GM12874 (cell line): ENCODE measurements around the gene TBX4.
A peak's percentile ranks its signal among the peaks of the same experiment; 100 is the strongest.

Experiments
- TF ChIP-seq, protein P1 (sequence below): IDR thresholded peaks from 2 replicates; pipeline ENCODE4 v1.5.1; 2011; ENCODE audit warnings: low read depth, mild to moderate bottlenecking, control low read depth, low read length, moderate library complexity; ENCODE audit not compliant: insufficient read depth

The TBX4 gene

DNA sequence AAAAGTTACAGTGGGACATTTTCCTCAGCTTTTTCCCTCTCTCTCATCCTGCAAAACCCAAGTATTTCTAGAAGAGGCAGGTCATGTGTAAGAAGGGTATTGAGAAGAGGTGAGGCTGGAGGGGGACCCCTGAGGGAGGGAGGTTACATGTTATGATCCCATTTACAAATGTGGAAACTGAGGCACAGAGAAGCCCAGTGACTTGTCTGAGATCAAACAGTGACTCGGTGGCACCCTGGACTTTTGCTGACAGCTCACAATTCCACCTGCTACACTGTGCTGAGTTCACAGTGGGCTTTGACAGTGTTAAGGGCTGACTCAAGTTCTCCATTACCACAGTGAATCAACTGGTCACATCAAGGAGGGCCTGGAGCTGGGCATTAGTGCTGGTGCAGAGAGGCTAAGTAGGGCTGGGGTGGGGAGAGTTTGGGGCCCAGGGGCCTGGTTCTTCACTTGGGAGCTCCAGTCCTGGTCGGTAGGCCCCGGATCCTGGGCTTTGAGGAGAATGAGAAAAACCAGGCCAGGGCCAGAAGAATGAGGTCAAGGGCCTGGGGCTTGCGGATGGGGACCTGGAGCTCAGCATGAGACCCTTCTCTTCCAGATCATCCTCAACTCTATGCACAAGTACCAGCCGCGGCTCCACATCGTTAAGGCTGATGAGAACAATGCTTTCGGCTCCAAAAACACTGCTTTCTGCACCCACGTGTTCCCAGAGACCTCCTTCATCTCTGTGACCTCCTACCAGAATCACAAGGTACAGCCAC is 26.0 kb downstream of the TBX4 start:
- TF ChIP-seq, protein P1, sequence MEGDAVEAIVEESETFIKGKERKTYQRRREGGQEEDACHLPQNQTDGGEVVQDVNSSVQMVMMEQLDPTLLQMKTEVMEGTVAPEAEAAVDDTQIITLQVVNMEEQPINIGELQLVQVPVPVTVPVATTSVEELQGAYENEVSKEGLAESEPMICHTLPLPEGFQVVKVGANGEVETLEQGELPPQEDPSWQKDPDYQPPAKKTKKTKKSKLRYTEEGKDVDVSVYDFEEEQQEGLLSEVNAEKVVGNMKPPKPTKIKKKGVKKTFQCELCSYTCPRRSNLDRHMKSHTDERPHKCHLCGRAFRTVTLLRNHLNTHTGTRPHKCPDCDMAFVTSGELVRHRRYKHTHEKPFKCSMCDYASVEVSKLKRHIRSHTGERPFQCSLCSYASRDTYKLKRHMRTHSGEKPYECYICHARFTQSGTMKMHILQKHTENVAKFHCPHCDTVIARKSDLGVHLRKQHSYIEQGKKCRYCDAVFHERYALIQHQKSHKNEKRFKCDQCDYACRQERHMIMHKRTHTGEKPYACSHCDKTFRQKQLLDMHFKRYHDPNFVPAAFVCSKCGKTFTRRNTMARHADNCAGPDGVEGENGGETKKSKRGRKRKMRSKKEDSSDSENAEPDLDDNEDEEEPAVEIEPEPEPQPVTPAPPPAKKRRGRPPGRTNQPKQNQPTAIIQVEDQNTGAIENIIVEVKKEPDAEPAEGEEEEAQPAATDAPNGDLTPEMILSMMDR, result no peak

DNA sequence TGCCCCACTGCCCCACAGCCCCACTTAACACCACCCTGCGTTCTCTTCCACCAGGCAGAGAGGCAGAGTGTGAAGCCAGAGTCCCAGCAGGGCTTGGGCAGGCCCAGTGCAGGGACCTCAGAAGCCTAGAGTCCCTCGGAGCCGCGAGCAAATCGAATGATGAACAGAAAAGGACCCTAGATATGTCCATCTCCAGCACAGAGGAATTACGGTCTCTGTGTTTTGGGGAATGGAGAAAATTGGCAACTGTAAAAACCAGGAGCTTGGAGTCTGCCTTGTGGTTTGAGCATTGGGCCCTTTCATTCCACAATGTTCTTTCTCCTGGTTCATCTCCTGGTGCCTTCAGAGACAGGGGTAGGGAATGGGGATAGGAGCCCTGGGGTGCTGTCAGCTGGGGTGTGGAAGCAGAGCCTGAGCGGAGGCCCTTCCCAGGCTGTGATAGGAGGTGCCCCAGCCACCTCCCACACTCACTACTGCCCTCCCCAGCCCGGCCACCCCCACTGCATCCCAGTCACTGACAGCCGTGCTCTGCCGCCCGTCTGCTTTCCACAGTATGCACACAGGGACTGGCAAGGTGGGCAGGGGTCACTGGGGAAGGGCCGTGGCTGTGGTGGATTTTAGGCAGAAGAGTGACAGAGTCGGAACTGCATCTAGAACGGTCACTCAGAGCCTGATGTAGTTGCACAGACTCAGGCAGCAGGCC is 26.7 kb downstream of the TBX4 start:
- TF ChIP-seq, protein P1, result no peak

DNA sequence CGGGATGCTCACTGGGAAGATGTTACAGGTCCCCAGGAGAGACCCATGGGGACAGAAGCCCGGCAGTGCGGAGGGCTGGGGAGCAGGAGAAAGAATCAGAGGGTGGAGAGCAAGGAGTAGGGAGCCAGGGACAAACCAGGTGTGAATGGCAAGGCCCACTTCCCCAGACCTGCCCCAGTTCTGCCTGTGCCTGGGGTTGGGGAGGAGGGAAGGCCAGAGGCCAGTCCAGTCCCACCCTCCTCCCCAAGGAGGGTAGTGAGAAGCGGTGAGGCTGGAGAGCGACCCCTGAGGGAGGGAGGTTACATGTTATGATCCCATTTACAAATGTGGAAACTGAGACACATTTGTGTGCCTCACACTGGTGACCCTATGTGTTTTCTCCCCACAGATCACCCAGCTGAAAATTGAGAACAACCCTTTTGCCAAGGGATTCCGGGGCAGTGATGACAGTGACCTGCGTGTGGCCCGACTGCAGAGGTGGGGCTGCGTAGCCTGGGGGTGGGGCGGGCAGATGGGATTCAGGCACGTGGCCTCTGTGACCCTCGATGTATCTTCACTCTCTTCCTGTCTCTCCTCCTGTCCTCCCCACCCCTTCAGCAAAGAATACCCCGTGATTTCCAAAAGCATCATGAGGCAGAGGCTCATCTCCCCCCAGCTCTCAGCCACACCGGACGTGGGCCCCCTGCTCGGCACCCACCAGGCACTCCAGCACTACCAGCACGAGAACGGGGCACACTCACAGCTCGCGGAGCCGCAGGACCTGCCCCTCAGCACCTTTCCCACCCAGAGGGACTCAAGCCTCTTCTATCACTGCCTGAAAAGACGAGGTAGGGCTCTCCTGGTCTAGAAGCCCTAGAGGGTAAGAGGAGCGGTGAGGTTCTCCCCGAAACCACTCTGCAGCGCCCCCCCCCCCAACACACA is 27.5 kb downstream of the TBX4 start:
- TF ChIP-seq, protein P1, result no peak

DNA sequence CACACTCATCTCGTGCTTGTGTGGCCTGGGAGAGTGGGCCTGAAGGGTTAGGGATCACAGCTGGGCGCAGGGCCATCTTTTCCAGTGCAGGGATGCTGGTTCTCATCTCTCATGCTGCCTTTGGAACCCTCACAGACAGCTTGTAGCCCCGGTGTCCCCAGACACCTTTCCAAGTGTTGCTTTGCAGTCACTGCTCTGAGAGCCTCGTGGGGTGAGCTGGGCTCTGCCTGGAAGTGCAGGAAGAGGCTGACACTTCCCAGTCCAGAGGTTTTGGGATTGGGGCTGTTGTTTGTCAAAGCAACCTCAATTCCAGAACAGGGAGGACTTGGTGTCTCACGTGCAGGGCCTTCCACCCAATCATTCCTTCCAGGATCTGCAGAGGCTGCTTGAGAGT is 28.2 kb downstream of the TBX4 start:
- TF ChIP-seq, protein P1, result no peak

DNA sequence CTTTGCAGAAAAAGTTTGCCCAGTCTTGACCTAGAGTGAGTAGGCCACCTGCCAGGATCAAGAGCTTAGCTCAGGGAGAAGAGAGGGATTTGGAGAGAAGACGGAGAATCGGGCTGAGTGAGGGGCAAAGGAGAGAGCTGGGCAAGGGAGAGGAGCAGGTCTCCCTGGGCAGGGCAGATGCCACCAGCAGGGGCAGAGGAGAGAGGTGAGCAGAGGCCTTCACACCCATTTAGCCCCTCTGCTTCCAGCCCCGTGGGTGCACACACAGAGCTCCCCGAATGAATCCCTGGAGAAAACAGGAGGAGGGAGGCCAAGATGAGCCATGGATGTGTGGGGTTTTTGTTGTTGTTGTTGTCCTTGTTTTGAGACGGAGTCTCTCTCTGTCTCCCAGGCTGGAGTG is 29.2 kb downstream of the TBX4 start:
- TF ChIP-seq, protein P1, result 0 out of 2 replicates have a peak, but pooled peaks have one; percentile 12

DNA sequence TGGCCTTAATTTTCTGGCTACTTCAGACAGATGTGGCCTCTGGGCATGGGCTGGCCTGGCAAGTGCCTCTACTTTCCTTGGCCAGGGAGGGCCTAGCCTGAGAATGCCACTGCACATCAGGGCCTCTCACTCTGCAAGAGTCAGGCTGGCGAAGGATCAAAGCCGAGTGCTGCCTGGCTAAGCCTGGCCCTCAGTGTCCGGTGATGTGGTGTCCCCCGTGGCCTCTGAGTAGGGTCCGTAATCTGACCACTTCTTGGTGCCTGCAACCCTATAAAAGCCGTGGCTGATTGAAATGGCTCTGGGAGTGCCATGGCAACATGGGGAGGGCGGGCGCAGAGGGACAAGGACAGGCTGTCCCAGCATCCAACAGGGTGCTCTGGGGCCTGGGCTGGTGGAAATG is 30.2 kb downstream of the TBX4 start:
- TF ChIP-seq, protein P1, result no peak

DNA sequence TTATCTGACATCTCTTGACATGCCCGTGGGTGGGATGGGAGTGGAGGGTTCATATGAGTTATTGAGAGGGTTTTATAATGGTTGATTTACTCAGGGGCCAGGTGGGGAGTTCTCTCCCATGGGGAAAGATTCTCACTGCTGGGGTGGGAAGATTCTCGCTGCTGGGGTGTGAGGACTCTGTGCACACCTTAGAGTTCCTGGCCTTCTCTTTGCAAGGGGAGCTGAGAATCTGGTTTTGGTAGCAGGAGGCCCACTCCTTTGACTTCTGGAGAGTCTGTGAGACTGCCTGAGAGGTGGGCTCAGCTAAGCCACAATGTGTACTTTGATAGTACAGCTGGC is 31.5 kb downstream of the TBX4 start:
- TF ChIP-seq, protein P1, result no peak
